KOPT-K1 (cell line): ENCODE results near the gene NTM.

ENCODE experiments used
- H3K27ac ChIP-seq: fragments of 200-600 bp; sonication (generic); 2 replicates; pipeline ENCODE4 v1.5.1; 2016; ENCODE audit warnings: antibody characterized with exemption, mild to moderate bottlenecking, low read depth, low read length; ENCODE audit not compliant: poor library complexity, severe bottlenecking
- H3K36me3 ChIP-seq: fragments of 200-600 bp; sonication (generic); 2 replicates; pipeline ENCODE4 v1.5.1; 2017; ENCODE audit warnings: antibody characterized with exemption, mild to moderate bottlenecking, low read length, moderate library complexity; ENCODE audit not compliant: insufficient read depth
- H3K9me3 ChIP-seq: fragments of 200-600 bp; sonication (generic); 2 replicates; pipeline ENCODE4 v1.5.1; 2017; ENCODE audit warnings: antibody characterized with exemption, low read length, mild to moderate bottlenecking; ENCODE audit not compliant: insufficient read depth, poor library complexity, severe bottlenecking

The NTM gene

DNA sequence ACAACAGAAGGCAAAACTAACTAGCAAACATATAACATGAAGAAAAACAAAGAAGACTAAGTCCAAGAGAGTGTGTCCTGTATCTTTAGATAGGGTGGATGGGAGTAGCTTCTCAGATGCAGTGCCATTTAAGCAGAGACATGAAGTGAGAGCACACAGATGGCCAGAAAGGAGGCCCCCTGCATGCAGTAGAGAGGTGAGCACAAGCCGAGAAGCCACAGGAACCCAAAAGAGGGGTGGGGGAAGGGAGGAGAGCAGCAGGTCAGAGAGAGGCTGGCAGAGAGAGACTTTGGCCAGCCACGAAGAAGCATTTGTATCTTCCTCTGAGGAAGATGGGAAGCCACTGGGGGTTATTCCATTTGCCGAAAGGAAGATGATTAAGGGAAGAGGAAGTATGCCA is 86.7 kb downstream of the NTM start:
- Histone ChIP-seq H3K9me3 (no peaks in the 10 kb centered on the region), H3K36me3 (no peaks in the 10 kb centered on the region), H3K27ac (no peak overlapping the region)

DNA sequence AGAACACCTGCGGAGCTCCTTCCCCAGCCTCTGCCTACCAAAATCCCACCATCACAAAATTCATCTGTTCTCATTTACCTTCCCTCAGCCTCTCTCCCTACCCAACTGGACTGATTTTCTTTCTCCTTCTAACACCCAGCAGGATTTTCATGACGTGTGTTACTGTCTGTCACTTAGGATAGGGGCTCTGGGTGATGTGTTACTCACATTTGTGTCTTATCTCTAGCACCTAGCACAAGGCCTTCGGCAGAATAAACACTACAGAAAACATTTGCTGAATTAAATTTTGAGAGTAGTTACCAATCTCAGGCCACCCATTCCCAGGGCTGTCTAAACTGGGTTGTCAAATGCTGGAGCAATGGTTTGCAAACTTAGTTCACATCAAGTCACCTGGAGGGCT is 88.0 kb downstream of the NTM start:
- Histone ChIP-seq H3K36me3 (no peaks in the 10 kb centered on the region), H3K9me3 (no peaks in the 10 kb centered on the region), H3K27ac (no peak overlapping the region)

DNA sequence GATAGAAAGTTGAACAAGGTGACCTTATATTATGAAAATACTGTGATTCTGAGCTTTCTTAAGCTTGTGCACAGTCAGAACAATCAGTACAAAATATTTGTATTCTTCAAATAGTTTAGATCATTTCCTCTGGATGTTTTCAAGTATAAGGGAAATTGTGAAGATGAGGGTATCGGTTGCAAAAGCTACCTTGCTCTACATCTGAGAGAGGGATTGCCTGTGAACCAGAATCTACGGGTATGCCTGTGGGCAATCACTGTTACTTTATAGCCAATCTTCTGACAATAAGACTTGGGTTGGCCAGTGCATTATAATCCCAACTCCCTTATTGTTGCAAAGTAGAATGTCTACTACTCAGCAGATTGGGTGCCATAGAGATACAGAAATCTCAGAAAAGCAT is 90.5 kb downstream of the NTM start:
- Histone ChIP-seq H3K27ac (no peak overlapping the region), H3K9me3 (no peaks in the 10 kb centered on the region), H3K36me3 (no peaks in the 10 kb centered on the region)

DNA sequence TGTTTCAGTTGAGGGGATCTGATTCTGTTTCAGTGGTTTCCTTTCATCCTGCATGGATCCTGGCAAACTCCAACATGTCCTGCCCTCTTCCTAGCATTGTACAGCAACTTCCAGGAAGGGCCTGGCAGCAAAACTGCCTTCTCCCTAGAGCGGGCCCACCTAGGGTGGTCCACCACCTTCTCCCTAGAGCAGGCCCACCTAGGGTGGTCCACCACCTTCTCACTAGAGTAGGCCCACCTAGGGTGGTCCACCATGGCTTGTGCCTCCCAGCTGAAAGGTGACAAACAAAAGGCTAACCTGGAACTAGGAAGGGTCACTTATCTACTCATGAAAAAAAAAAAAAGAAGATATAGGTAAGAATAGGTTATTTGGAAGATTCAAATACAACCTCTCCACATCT is 92.2 kb downstream of the NTM start:
- no peak overlapping the region for H3K27ac ChIP-seq
- H3K36me3 ChIP-seq: no peaks in the 10 kb centered on the region
- H3K9me3 ChIP-seq: no peaks in the 10 kb centered on the region

DNA sequence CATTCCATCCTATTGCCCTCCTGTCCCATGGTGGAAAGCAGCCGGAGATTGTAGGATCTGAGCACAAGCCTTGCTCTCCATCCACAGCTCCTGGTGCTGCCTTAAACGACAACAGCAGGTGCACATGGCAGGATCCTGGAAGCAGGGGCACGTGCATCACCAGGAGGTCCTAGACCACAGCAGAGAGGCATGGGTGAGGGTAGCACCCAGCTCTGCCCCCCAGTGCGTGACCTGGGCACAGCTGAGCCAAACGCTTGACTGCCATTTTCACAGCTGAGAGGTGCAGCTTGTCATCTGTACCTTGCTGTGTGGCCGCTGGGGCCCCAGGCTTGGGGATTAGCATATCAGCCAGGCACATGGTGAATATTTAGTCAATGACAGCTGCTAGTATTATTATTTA is 92.7 kb downstream of the NTM start:
- Histone ChIP-seq H3K27ac (no peak overlapping the region), H3K36me3 (no peaks in the 10 kb centered on the region), H3K9me3 (no peaks in the 10 kb centered on the region)

DNA sequence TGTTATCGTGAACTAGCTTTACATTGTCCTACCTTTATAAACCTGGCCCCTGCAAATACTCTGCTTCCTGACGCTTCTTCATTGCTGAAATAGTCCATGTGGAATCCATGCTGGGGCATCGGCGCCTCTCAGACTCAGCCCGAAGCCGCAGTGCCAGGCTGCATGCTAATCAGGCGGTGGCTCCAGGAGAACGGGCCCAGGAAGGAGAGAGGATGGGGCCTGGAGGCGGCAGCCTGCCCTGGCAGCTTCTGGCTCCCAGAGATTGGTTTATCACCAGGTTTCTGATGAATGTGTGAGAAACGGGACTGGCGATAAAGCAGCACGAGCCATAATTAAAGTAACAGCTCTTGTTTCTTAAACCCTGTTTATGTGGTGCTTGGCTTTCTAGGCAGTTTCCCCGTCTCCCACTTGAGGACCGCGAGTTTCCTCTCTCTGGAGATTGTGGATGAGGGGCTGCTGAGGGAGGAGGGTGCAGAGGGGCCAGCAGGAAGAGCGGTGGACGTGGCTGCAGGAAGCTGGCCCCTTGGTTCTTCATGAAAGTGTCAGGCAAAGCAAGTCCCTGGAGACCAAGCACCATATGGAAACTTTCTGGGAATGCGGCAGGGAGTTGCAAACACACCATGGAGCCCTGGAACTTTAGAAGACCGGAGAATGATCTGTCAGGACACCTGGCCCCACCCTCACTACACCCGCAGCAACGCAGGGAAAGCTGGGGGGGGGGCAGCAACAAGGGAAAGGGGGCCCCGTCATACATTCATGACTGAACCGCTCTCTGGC is 93.4 kb downstream of the NTM start:
- Histone ChIP-seq H3K9me3 (no peaks in the 10 kb centered on the region), H3K36me3 (no peaks in the 10 kb centered on the region), H3K27ac (no peak overlapping the region)

DNA sequence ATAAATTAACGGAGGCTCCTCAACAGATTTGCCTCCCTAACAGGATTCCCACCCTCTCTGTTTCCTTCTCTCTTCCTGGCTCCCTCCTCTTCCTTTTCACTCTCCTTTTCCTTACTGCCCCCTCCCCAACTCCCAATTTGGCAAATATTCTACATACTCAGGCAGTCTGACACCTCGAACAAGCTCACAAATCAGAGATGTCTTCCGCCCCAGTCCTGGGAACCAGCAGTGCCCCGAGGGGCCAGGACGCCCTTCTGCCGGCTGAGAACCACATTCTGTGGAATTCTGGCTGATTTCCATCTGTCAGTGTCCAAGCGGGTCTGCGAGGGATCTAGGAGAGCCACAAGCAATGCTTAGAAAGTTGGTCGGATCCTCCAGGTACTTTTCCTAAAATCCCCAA is 94.0 kb downstream of the NTM start:
- no peak overlapping the region for H3K27ac ChIP-seq
- no peaks in the 10 kb centered on the region for H3K9me3 ChIP-seq

DNA sequence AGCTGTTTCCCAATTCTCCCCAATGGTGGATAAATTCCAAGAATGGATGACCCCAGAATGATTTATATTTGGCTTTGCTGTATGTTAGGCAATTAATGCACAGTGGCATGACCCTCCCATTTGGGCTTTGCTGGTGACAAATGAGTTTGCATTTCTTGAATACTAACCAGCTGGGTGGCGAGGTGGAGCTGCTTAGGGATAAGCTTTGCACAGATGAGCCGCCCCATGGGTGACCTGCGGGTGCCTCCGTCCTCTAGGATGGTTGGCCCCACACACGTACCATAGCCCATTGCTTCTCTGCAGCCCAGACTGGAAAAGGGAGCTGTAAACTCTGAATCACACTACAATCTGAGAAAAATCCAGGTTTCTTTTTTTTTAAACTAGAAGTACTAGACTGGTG is 94.6 kb downstream of the NTM start:
- no peak overlapping the region for H3K27ac ChIP-seq
- H3K9me3 ChIP-seq: no peaks in the 10 kb centered on the region
- no peaks in the 10 kb centered on the region for H3K36me3 ChIP-seq

More for the DNA sequence above, 94.0 kb downstream of the NTM start:
- no peaks in the 10 kb centered on the region for H3K36me3 ChIP-seq

DNA sequence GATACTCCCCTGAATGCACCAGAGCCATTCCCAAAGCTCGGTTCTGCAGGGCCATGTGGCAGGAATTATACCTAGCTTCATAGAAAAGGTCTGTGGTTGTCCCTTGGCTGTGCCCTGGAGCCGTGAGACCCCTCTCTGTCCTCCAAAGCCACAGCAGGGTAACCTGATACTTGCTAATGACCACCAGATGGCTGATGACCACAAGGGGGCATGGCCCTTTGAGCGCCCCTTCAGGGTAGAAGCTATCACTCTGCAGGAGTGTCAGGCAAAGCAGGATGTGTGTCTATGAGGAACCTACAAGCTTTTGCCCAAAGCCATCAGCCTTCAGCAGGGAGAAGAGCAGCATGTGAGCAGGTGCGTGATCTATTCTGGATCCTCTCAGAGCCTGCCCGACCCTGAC is 95.3 kb downstream of the NTM start:
- no peaks in the 10 kb centered on the region for H3K9me3 ChIP-seq
- no peak overlapping the region for H3K27ac ChIP-seq
- no peaks in the 10 kb centered on the region for H3K36me3 ChIP-seq

DNA sequence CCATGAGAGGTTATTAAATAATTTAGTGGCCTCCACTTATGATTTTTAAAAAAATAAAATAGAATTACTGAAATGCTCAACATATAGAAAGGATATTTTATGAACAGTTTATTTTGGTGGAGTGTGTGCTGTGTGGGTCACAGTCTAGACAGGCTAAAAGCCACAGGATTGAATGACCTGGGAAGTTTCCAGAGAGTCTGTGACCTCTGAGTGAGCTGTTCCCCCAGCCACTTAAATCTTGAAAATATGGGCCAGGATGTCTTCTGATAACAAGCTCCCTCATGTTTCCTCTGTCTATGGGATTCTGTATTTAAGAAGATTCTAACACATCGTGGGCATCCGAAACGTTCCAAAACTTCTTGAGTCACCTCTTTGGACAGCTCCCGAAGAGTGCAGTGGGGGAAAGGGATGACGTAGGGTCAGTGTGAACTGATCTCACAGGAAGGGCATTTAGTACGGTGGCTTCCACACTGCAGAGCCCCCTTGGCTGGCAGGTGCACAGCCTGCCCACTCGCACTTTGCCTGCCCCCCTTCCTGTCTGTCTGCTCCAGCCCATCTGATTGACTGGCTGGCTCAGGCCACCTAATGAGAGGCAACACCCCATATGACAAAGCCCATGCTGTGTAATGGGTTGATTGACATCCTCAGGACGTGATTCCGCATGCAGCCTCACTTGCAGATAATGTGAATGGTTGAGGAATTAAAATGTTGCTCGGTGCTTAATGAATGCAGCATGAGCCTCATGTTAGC is 97.4 kb downstream of the NTM start:
- H3K36me3 ChIP-seq: no peaks in the 10 kb centered on the region
- no peaks in the 10 kb centered on the region for H3K9me3 ChIP-seq
- H3K27ac ChIP-seq: no peak overlapping the region

DNA sequence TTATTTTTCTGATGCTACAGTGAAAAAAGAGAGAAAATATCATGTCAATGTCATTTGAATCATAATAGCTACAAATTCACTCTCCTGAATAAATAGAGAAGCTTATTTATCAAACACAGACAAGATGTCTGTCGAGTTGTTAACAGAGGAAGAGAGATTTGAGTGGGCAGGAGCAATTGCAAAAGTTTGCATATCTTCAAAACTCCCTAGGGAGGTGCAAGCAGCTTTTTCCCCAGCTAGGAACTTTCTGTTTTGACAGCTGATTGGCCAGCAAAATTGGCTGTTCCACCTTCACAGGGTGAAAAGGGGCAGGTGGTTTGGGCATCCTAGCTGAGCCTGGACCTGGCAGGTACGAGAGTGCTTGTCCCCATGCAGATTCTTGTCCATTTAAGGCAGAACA is 98.2 kb downstream of the NTM start:
- H3K27ac ChIP-seq: no peak overlapping the region
- H3K9me3 ChIP-seq: no peaks in the 10 kb centered on the region
- H3K36me3 ChIP-seq: no peaks in the 10 kb centered on the region

DNA sequence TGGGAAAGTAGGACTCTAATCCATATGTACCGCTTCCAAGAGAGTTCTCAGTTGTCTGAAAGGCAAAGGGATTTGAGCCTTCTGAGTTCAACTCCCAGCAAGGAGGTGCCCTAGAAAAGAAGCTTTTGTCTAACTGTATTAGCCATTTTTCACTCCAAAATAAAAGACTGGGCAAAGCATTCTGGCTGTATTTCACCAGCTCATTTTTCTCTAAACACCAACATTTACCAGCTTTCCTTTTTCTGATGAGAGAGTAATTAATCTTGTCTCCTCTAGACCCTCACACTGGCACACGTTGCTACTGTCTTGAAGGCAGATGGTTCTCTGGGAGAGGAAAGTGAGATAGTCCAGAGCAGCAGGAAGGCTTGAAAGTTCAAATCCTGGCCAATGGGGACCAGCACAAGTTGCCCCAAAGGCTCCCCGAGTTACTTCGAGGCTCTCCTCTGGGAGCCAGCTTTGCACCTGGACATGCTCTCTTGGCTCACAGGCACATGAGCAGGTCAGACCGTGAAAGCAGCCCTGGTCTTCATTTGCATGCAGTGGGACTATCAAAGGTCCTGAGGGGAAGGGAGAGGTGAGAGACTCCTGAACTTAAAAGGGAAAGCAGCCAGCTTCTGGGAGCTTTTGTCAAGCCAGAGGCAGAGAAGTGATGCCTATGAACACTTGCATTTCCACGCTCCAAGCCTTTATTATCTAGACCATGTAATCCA is 100.0 kb downstream of the NTM start:
- H3K36me3 ChIP-seq: no peaks in the 10 kb centered on the region

DNA sequence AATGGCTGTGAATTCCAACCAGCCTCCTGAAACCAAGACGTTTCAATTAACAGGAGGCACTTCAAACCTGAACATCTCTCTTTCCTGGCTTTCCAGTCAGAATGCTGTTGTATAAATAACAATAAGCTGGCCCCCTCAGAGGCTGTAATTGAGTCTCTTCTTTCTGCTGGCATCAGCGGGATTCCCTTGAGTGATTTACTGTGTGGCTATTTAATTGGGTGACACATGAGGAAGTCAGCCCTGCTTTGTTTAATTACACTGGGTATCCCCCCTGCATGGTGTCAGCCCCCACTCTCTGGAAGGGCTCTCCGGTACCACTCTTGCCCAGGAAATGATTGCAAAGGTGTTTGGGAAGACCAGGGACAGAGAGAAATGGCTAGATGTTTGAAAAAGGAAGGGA is 101.6 kb downstream of the NTM start:
- Histone ChIP-seq H3K27ac (no peak overlapping the region), H3K36me3 (no peaks in the 10 kb centered on the region), H3K9me3 (no peaks in the 10 kb centered on the region)

More for the DNA sequence above, 100.0 kb downstream of the NTM start:
- Histone ChIP-seq H3K27ac (no peak overlapping the region), H3K9me3 (no peaks in the 10 kb centered on the region)

DNA sequence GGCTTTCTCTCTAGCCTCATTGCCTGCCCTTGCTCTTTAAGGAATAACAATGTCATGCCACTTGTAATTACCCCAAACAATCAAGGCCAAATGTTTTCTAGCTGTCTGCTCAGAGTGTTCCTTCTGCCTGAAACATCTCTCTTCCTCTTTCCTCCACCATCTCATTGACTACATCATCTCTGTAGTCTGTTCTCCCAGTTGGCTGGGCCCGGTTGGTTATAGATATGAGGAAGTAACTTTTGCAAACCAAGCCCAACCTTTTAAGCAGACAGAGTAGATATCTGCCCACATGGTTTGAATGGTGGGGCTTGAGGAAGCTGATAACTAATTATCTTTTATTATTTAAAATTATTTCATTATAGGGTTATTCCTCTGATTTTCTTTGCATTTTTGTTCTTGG is 104.5 kb downstream of the NTM start:
- no peak overlapping the region for H3K27ac ChIP-seq
- no peaks in the 10 kb centered on the region for H3K36me3 ChIP-seq
- H3K9me3 ChIP-seq: no peaks in the 10 kb centered on the region

DNA sequence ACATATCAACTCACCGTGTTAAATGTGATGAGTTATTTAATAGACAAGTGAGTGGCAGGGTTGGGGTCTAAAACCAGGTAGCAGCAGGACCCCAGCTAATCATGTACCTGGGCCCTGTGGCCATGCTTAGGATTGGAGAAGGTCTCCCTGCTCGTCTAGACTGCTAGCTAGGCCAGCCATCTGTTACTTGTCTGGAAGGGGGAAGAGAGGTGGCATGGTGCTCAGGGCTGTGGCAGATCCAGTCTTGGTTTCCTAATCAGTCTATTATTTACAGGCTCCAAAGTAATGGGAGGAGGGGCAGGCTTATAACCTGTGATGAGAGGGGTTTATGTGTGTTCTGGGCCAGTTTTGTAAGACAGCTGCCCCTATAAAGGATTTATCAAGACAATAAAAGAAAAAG is 105.9 kb downstream of the NTM start:
- Histone ChIP-seq H3K9me3 (no peaks in the 10 kb centered on the region), H3K36me3 (no peaks in the 10 kb centered on the region), H3K27ac (no peak overlapping the region)
